SK-N-DZ (cell line): Measurements from ENCODE around the gene GRAMD1A.
A peak's percentile ranks its signal among the peaks of the same experiment; 100 is the strongest.
"Not testable (repeated sequence)": the region's sequence is repeated elsewhere in the genome, so short reads cannot be mapped to it uniquely, and the experiment has no call there.

Experiments used
- DNase-seq: peaks from one replicate; pipeline ENCODE4 v3.0.0-alpha.2; 2015; ENCODE audit warnings: low spot score

GRAMD1A gene

DNA sequence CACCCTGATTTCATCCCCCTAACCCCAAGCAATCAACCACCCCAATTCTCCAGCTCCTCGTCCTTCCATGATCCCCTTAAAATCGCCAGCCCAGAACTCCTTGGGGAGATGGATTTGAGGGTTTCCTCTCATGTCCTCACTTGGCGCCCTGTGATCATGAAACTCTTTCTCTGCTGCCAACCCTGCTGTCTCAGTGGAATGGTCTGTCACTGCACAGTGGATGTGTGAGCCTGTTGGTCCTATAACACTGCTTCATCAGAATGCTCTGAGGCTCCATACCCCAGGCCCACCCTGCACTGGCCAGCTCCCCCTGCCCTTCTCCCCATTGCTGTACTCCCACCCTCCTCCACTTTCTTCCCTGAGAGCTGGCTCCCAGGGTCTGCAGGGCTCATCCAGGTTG, 23.5 kb upstream of the GRAMD1A start:
- DNase-seq, result no peak

DNA sequence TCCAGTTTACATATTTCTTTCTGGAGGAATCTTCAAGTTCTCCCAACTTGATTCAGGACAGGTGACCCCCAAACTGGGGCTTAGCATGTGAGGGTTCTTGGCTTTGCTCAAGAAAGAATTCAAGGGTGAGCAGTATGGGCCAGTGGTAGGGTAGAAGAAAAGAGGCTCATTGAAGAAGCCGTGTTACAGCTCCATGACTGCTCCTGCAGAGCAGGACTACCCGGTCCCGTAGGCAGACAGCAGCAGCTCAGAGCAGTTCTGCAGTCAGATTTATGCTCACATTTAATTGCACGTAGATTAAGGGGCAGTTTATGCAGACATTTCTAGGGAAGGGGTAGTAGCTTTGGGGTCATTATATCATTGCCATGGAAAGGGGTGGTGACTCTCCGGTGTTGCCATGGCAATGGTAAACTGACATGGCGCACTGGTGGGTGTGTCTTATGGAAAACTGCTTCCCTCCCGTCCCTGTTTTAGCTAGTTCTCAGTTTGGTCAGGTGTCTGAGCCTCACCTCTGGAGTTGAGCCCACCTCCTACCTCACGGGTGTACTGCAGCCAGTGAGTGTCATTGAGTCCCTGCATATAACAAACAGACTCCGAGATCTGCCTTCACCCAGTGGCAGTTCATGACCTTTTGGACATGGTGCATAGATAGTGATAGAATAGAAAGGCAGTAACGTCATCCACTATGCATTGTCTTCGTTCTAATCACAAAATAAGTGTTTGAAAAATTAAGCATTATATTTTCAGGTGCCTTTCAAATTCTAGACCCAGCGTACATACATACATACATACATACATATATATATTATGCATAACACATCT, 20.1 kb upstream of the GRAMD1A start:
- no peak for DNase-seq

DNA sequence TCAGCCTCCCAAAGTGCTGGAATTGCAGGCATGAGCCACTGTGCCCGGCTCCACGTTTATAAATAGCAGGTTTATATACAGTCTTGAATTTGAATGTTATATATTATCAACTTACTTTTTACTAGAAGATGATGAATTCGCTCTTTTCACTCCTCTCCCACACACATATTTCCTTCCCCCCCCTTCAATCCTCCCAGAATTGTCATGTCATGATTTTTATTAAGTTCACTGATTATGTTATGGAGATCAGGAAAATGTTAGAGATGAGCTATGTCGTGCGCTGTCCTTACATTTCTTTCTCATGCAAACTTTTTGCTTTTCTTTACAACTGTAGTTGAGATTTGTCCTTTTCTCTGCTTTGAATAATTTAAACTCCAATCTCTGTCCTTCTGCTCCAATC, 17.8 kb upstream of the GRAMD1A start:
- no peak for DNase-seq

DNA sequence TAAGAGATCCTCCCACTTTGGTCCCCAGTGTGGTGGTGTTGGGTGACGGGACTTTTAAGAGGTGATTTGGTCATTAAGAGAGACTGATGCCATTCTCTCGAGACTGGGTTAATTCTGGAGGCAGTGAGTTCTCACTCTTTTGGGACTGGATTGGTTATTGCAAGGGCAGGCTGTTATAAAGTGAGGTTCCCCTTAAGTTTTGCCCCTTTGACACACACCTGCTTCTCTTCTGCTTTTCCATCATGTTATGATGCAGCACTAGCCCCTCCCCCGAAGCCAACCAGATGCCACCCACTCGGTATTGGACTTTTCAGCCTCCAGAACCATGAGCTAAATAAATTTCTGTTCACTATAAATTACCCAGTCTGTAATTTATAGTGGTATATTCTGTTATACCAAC, 16.3 kb upstream of the GRAMD1A start:
- no peak for DNase-seq

DNA sequence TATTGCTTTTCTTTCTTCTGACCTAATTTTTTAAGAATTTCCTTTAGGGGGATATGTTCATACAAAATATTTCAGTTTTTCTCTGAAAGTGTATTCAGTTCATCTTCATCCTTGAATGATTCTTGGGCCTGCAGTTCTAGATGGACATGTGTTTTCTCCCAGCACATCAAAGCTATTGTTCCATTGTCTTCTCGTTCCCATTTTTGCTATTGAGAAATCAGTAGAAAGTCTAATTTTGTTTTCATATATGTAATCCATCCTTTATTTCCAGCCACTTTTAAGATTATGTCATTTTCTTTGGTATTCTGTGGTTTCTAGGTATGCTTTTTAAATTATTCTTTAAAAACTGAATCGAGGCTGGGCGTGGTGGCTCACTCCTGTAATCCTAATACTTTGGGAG, 15.8 kb upstream of the GRAMD1A start:
- no peak for DNase-seq

DNA sequence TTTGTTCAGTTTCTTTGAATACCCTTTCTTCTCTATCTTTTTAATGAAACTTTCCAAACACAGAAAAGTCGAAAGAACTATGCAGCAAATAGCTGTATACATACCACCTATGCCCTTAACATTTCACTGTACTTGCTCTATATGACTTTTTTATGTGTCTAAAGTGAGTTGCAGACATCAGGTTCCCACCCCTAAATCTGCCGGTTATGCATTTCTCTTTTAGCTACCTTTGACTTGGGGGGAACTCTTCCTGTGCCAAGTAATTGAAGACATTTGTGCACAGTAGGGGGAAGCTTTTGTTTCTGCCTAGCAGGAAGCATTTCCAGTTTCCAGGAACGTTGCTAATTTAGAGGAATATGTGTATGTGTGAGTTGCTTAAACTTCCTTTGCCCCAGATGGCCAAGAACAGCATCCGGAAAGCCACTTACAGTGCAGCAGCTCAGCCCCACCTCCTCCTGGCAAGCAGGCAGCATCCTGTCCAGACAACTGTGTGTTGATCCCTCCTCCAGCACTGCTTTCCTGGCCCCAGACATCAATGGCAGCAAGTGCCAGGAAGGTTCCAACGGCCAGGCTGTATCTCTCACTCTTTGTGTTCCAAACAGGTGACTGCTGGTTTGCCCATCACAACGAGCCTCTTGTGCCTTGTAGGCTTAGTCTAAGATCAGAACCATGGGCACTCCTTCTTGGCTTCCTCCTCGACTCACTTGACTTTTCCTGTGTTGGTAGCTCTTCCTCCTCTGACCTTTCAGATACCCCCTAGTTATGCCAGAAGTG, 14.7 kb upstream of the GRAMD1A start:
- DNase-seq, result no peak

DNA sequence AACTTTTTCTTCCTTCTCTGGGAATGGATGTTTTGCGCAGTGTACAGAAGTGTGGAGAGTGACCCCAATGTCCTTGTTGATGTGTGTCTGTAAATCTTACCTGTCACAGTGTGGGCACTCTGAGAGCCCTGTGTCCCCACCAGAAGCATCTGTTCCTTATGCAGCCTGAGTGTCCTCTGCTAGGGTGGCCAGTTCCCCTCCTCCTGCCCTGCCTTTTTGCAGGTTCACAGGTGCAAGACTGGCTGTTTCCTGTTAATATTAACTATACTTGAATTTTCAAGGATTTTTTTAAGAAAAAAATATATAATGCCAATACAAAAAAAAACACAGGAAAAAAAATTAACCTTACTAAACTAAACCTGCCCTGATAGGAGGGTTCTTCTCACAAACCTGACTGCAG, 12.0 kb upstream of the GRAMD1A start:
- DNase-seq, result no peak

DNA sequence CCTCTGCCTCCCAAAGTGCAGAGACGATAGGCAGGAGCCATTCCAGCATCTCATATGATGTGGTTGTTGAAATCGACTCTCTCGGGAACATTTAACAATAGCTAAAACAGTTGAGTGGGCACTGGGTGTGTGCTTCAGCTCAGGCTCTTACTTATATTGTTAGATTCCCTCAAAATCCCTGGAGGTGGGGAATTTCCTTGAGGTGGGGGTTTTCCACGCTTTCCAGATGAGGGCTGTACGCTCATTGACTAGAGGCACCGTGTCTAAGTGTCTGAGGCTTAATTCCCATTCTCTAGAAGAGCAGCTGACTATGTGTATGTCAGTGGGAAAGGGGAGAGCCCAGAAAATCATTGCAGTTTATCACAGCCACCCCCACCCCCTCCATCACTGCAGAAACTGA, 10.8 kb upstream of the GRAMD1A start:
- DNase-seq, result no peak

DNA sequence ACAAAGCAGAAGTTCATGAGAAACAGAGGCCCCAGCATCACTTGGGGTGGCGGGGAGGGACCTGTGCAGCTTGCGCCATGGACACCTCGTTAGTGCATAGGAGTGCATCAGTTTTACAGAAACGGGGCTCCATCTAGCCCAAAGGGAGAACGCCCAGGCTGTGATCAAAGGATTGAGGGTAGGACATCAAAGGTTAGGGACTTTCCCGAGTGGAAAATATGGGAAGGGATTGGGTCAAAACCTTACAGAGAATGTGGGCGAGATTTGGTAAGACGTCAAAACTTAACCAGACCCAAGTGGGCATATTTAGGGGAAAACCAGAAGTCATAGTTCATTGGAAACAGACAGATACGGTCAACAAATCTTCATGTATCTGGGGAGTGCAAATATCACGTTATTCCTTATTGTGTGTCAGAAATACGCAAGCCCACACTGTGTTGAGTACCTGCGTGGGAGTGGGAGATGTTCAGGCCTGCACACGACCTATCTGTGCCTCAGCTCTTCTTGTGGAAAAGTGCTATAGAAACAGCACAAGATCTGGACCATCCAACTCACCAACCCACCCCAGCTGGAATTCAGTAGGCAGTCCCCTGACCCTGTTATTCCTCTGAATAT, 9.4 kb upstream of the GRAMD1A start:
- no peak for DNase-seq

DNA sequence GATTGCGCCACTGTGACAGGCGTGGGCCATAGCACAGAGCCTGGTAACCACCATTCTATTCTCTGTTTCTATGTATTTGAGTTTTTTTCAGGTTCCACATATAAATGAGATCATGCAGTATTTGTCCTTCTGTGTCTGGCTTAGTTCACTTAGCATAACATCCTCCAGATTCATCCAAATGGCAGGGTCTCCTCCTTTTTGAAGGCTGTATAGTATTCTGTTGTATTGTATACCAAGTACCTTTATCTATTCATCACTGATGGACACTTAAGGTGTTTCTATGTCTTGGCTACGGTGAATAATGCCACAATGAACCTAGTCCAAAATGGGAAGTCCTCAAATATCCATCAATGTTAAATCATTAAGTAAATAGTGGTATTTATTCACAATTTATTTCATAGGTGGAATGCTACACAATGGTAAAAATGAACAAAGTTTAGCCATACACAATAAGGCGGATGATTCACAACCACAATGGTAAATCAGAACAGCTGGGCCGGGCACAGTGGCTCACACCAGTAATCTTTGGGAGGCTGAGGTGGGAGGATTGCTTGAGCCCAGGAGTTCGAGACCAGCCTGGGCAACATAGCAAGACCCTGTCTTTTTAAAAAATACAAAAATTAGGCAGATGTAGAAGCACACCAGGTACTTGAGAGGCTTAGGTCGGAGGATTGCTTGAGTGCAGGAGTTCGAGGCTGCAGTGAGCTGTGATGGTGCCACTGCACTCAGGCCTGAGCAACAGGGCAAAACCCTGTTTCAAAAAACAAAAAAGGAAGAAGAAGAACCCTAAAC, 8.4 kb upstream of the GRAMD1A start:
- no peak for DNase-seq

DNA sequence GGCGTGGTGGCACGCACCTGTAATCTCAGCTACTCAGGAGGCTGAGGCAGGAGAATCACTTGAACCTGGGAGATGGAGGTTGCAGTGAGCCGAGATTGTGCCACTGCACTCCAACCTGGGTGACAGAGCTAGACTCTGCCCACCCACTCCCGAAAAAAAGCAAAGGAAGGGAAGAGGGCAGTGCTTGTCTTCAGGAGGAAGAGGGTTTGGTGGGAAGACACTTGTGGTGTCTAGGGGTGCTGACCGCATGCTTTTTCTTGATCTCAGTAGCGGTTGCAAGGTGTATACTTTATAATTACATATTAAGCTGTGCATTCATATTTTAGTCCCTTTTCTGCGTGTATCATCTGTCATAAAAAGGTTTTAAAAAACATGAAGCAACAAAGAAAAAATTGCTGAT, 7.5 kb upstream of the GRAMD1A start:
- not testable (repeated sequence) for DNase-seq

DNA sequence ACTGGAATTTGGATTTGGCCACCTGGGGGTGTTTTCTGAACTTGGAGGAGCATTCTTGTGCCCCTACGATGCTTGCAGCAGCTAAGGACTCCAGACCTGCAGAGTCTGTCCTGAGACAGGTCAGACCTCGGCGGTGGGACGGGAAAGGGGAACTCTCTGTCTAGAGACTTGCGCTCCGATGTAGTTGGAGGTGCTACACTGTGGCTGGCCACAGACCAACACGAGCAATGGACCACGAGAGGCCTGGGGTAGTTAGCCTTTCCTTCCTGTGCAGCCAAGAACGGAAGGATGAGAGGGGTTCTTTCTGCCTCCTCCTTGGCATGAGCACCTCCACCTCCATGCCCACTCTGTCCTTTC, 5.9 kb upstream of the GRAMD1A start:
- DNase-seq, result no peak

DNA sequence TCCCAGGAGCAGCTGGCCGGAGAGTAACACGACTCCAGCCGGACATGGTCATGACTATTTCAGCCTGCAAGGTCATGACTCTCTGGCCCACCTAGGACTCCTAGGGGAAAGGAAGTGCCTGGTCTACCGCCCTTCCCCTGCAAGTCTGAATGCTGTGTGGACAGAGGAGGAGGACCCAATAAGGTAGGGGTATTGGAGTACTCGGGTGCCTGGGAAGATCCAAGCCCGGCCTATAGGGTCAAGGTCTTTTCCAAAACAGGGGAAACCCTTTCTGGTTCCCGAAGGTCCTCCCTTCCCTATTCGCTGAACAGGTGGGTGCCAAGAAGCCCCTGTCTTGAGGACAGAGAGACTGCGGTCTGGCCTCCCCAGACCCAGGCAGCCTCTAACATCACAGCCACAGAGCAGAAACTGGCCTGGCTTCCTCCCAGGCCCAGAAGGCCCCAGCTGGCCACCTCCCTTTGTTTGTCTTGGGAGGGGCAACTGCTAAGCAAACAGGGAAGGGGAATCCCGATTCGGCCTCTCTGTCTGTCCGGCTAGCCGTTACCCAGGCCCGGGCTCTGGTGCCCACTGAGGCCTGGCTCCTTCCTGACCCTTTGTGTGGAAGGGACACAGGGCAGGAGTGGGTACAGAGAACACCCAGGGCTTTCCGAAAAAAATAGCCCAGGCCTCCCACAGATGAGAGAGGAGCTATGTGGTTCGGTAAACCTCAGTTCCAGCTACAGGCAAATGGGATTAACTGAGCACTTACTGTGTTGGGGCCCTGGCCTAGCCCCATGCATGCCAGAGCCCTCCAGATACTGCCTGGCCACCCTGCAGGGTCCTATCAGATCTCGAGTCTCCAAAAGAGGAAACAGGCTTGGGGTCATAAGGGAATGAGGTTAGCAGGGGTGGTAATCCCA, 5.2 kb upstream of the GRAMD1A start:
- DNase-seq, result no peak

DNA sequence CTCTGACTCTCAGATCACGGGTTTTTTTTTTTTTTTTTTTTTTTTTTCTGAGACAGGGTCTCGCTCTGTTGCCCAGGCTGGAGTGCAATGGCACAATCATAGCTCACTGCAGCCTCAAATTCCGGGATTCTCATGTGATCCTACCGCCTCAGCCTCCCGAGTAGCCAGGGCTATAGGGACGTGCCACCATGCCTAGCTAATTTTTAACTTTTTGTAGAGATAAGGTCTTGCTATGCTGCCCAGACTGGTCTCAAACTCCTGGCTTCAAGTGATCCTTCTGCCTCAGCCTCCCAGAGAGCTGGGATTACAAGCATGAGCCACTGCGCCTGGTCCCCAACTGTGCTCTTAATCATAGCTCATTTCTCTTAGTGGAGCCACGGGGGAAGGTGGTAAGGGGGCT, 4.6 kb upstream of the GRAMD1A start:
- DNase-seq, result no peak

DNA sequence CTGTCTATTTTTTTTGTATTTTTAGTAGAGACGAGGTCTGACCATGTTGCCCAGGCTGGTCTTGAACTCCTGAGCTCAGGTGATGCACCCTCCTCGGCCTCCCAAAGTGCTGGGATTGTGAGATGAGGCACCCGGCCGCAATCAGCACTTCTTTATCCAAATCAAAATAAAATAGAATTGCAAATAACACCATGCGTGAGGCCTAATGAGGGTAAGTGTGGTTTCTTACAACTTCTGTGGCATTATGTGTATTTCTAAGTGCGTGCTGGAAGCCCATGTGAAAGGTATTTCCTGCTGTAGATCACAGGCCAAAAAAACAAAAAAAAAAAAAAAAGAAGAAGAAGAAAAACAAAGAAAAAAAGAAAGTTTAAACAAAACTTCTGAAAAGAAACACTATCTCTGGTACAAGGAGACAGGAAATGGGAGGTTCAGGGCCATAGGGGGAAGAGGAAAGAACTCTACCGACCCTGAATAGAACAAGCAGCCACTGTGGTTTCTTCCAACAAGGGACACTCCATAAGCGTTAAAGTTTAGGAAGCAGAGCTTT, 3.0 kb upstream of the GRAMD1A start:
- no peak for DNase-seq

DNA sequence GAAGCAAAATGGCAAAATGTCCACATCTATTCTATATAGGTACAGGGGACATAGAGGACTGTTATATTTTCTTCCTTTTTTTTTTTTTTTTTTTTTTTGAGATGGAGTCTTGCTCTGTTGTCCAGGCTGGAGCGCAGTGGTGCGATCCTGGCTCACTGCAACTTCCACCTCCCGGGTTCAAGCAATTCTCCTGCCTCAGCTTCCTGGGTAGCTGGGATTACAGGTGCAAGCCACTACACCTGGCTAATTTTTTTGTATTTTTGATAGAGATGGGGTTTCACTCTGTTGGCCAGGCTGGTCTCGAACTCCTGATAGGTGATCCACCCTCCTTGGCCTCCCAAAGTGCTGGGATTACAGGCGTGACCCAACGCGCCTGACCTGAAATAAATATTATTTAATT, 1.9 kb upstream of the GRAMD1A start:
- DNase-seq, result not testable (repeated sequence)

DNA sequence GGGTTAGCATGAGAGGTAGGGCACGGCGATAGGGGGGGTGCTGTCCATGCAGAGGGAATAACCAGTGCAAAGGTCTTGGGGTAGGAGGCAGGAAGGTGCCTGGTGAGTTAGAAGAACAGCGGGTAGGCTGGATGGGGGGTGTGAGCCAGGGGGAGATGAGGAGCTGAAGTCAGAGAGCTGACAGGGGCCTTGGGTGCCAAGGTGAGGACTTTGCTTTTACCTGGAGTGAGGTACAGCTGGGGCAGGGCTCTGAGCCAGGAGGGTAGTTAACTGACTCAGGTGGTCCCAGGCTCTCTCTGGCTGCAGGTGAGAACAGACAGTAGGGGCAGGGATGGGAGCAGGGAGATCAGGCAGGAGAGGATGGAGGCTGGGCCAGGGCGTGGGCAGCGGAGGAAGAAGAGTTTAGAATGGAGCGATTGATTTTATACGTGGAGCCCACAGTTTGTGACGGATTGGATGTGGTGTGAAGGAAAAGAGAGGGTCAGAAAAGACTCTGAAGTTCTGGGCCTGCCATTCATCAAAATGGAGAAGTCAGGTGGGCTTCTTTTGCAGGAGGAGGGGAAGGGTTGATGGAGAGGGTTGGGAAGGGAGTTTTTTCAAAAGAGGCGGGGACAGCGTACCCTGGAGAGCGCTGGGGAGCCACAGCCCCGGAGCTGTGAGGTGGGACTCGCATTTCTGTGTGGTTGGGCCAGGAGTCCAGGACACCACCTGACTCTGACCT, 1.2 kb upstream of the GRAMD1A start:
- peak; percentile 20 for DNase-seq

DNA sequence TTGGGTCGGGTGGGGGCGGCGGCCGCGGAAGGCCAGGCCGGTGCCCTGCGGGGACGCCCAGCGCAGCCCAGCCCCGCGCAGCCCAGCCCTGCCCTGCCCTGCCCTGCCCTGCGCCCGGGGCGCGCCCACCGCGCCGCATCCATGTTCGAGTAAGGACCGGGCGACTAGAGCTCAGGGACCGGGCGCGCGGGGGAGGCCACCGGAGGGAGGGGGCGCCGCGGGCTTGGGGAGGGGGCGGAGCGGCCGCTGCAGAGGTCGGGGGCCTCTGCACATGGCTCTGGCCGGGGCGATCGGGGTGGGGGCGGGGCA, 169 bp downstream of the GRAMD1A start:
- DNase-seq, result no peak

DNA sequence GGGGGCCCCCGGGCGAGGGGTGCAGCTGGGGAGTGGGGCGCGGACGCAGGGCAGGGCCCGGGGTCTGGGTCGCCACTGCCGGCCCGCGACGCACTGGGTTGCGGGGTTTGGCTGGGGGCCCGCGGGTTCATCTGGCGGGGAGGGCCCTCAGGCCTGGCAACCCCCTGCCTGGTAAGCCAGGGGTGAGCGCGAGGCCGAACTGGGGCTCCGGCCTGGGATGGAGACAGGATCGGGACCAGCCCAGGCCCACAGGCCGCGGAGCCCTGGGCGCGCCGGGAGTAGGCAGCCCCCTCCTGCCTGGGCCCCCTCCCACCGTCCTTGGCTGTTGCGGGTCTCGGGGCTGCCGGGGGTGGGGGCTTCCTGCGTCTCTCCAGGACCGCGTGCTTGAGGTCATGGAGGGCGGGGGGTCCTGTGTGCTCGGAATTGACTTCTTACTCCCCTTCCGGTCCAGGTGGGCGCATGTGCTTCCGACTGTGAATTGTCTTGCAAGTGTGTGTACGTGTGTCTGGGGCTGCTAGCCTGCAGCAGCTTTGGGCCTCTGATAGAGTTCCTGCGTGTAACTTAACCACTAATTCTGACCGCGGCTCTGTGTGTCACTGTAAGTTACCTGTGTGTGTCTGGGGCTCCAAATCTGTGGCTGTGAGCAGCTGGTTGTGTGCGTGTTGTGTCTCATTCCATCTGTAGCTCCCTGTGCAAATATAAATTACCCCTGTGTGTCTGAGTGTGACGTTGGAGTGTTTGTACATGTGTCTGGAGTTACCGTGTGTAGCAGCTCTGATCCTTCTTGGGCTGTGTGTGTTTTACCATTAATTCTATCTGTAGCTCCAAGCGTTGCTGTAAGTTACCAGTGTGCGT, 751 bp downstream of the GRAMD1A start:
- DNase-seq, result peak; percentile 32
